GM18909 (cell line): Measurements from ENCODE around the gene CALU.
A peak's percentile ranks its signal among the peaks of the same experiment; 100 is the strongest.

Source experiments
- ATAC-seq: cut with Tn5 transposase; IDR thresholded peaks from one replicate; pipeline ENCODE4 v1.9.1; 2021; ENCODE audit warnings: mild to moderate bottlenecking; ENCODE audit not compliant: unreplicated experiment, poor library complexity

The CALU gene

DNA sequence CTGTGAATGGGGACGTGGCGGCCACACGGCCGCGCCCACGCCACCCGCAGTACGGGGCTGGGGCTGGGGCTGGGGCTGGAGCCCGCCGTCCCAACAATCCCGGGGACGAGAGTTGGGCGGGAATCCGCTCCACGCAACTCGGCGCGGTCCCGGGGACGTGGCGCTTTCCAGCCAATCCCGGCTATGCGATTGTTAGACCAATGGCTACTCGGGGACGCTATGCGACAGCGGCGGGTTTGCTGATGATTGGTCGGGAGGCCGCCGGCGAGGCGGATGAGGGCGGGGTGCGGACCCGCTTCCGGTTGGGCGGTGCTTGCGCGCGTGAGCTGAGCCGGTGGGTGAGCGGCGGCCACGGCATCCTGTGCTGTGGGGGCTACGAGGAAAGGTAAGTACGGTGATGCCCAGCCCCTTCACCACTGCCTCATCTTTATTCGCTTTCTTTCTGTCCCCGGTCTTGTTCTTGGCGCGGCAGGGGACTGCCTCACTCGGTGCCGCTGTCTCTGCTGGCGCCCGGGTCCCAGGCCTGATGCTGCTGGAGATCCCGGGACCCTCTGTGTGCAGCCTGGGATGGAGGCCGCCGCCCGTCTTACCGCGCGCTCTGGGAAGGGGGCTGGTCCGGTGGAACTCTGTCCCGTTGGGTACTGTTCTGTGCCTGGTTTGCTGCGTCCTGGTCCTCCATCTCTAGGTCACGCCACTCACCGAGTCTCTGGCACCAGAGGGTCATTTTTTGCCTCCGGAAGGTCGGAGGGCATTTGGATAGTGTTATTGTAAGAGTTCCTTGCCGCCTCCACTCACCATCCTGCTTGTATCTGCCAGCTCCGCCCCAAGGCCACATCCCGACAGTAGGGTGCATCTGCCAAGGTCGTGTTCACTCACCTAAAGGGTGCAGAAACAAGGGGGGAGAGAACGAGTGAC is at the start of gene CALU:
CALU (plus strand) TSS at position 312 of the 915 bp plus-strand sequence. CDS start 9,225 bp downstream, outside the sequence.
- ATAC-seq: peak; percentile 98

DNA sequence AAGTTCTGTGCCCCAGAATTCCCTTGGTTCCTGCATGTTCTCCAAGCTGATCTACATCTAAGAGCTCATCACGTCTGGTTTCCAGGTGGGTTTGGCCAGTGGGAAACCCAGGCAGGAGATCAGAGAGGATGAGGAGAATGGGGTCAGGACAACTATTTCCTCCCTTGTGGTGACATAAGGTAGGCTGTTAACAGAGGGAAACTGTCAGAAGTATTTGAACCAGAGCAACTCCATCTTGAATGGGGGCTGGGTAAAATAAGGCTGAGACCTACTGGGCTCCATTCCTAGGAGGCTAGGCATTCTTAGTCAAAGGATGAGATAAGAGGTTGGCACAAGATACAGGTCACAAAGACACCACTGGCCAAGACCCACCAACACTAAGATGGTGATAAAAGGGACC is 47.9 kb upstream of the CALU start:
- ATAC-seq: no peak

DNA sequence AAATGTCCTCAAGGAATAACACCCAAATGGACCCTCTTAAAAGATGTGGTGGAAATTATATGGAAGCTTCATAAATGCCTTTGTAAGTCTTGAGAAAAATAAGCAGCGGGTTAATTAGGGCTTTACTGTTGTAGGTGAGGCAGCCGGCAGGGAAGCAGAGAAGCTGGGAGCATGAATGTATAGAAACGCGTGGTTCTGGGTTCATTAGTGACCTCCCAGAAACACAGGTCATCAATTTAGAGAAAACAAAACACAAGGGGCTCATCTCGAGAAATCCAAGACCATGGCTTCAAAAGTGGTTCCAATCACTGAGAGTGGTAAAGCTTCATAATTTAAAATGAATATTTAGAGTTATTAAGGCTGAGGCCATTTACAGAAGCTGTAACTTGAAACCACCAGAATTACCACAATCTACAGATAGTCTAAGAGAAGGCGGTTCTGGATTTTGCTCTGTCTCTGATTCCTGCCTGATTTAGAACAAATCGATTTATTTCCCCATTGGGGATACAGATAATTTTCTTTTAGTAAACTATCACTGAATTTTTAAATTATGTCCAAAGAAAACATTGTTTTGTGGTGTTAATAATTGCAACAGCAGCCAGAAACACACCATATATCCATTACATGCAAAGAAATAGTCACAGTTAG is 46.4 kb upstream of the CALU start:
- no peak for ATAC-seq

DNA sequence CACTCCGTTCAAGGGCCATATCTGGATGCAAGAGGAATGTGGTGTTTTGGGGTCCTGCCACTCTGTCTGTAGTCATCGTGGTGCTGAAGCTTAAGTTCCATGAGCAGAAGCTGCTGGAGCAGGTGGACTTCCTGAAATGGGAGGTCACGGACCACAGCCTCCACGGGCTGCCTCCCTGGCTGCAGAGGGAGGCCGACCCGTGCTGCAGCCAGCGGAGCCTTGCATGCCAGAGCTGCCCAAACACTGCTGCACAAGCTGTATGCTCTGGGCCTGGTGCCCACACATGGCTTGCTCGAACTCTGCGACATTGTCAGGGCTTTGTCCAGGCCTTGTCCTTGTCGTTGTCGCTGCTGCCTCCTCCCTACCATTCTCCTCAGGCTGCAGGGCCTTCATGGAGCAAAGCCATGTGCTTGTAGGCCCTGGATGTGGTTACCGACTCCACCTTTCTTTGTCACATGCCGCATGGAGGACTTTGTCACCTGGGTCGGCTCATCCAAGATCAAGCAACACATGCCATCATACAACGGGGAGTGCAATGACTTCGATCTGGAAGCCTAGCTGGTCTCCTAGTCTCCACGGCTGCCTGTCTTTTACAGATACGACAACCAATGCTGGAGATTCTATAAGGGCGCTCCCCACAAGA is 45.7 kb upstream of the CALU start:
- no peak for ATAC-seq

DNA sequence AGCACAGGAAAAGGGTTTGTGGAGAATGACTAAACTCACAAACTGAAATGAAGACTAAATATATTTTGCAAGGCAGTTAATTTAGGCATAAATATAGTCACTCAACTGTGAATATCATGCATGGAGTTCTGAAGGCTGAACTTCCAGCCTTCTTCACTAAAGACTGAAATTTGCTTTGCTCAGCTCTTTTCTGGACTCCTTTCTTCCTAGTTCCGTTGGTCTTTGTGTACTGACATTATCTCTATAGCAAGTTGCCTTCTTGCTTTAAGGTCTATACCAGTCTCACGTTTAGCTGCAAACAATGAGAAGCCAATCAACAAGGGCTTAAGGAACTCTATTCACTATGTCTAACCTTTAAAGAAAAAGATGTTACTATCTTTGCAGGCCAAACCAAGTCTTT is 44.4 kb upstream of the CALU start:
- no peak for ATAC-seq

DNA sequence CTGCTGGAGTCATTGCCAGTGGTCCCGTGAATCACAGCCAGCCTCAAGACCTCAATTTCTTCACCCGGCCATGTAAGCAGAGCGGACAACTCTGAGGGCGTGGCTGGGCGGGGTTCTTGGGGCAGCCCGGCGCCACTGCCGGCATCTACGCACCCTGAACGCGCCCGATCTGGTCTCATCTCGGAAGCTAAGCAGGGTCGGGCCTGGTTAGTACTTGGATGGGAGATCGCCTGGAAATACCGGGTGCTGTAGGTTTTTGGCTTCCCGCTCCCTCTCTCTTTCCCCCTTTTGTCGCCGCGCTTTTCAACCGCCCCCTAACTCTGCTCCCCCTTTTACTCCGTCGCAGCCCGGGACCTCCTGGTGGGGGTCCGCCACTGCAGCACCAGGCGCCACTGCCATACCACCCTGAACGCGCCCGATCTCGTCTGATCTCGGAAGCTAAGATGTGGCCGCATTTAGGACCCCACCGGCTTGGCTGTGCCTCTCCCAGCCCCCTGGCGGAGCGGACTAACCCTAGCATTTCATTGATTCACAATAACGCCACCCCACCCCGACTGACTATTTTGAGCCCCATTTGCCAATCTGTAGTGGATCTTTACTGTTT is 41.8 kb upstream of the CALU start:
- no peak for ATAC-seq

DNA sequence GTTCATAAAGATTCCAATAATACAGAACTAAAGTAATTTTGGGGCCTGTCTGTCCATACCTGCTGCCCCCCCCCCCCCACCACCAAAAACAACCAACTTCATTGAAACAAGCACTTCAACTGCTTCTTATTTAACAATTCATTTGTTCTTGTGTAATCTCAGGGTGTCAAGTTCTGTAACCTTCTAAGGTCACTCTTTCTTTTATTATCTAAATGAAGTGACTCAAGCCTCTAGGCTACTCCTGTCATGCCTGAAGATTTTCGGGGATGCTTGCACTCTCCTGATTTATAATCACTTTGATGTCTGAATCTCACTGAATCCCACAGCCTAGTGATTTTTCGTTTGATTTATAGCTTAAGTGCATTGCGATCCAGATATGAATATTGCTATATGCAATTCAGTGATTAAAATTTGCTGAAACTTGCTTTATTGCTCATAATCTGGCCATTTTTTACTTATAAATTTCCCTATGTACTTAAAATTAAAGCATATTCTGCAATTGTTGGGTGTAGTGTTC is 39.9 kb upstream of the CALU start:
- no peak for ATAC-seq

DNA sequence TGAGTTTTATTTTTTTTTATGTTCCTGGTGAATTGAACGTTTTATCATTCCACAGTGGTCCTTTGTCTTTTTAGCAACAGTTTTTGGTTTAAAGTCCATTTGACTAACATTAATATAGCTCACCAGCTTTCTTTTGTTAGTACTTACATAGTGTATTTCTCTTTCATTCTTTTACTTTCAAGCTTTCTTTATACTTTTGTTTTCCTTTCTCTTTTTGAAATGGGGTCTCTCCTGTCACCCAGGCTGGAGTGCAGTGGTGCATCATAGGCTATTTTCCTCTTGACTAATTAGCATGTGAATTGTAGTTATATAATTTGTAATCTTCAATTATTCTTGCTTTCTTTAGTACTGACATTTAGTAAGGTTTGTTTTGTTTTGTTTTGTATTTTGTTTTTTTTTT is 39.3 kb upstream of the CALU start:
- ATAC-seq: no peak

DNA sequence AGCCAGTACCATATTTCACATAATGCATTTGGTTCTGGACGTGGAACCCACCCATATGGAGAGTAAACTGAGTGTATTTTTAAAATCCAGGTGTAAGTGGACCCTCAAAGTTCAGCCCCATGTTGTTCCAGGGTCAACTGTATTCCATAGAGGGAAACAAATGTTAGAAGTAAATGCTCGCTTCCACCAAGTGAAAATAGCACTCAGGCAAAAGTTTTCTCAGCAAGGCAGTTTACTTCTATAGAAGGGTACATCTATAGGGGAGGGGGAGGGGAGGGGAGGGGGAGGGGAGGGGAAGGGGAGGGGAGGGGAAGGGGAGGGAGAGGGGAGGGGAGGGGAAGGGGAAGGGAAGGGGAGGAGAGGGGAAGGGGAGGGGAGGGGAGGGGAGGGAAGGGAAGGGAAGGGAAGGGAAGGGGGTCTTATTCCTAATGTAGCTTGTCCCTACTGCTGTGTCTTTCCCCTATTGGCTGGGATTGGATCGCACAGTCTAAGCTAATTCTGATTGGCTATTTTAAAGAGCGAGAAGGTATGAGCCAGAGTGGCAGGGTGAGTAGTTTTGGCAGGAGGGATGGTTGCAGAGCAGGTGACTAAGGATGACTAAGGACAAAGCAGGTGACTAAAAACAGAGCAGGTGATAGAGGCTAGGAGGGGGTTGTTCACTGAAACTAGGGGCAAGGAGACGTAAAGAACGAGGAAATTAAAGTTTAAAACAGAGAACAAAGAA is 37.9 kb upstream of the CALU start:
- ATAC-seq: no peak

DNA sequence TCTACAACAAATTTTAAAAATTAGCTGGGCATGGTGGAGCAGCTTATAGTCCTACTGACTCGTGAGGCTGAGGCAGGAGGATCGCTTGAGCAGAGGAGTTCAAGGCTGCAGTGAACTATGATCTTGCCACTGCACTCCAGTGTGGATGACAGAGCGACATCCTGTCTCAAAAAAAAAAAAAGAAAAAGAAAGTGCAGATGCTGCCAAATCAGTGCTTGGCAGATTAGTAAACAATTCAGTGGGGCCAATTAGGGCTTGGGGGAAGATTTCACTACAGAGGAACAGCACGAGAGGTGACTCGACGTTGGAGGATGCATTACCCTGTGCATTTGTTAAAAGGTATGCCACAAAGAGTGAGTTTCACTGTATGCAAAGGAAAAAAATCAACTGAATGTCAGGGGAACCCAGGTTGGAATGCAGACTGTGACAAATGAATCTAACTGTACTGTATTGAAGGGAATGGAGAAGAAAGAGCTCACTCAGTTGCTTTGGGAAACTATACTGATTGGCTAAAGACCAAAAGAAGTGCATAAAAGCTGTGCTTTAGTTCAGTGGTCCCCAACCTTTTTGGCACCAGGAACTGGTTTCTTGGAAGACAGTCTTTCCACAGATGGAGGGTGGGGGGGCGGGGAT is 35.4 kb upstream of the CALU start:
- no peak for ATAC-seq

DNA sequence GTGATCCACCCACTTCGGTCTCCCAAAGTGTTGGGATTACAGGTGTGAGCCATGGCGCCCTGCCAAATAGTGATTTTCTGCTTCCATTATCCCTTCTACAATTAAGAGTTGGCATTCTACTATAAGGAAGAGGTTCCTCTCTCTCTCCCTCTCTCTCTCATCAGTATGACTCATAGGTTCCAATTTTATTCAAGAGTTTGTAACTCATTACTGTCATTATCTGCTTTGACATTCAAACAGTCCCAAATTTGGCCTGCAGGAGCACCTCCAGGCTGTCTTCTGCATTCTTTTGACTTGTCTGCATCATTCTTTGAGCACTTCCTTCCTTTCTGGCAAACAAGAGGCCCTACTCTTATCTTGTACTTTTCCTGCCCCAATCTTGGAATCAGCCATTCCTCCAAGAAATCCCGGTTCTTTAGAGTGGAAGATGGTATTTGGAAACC is 33.2 kb upstream of the CALU start:
- ATAC-seq: no peak

DNA sequence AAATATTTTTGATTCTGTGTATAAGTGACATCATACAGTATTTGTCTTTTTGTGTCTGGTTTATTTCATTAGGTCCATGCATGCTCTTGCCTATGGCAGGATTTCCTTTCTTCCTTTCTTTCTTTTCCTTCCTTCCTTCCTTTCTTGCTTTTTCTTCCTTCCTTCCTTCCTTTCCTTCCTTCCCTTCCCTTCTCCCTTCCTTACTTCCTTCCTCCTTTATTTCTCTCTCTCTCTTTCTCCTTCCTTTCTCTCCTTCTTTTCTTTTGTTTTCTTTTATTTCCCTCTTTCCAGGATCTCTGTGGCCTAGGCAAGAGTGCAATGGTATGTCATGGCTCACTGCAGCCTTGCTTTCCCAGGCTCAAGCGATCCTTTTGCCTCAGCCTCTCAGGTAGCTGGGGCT is 31.4 kb upstream of the CALU start:
- ATAC-seq: no peak

DNA sequence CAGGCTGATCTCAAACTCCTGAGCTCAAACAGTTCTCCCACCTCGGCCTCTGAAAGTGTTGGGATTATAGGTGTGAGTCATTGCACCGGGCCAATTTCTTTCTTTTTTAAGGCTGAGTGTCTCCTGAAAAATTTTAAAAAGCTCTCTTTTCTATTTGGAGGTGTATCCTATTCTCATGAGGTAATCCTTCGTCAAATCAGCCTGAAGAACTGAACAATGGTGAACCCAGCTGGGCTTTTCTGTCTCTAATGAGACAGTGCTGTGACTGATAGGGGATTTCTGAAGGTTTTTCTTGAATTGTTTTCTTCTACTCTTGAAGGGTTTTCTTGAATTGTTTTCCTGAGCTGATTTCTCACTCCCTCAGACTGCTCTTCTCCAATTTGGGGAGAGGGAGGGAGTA is 30.9 kb upstream of the CALU start:
- no peak for ATAC-seq

DNA sequence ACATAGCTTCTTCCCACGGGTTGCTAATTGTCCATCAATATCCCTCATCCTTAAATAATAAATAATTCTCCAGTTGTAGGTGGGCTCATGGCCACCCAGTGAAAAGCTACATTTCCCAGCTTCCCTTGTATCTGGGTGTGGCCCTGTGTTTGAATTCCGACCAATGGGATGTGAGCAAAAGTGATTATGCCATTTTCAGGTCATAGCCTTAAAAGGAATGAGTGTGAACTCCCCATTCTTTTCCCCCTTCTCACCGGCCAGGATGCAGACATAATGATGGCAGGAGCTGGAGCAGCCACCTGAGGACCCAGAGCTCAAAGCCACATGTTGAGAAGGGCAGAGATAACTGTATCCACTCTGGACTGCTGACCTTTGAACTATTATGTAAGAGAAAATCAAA is 30.3 kb upstream of the CALU start:
- no peak for ATAC-seq

DNA sequence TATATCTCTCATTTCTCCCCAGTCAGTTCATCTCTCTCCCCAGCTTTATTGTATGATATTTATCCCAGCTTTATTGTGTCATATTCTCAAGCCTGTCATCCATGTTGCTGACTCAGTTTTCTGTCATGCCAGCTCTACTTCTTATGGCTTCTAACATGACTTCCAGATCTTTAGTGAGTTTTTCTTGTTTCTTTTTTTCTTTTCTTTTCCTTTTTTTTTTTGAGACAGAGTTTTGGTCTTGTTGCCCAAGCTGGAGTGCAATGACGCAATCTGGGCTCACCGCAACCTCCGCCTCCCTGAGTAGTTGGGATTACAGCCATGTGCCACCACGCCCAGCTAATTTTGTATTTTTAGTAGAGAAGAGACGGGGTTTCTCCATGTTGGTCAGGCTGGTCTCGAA is 28.7 kb upstream of the CALU start:
- no peak for ATAC-seq

DNA sequence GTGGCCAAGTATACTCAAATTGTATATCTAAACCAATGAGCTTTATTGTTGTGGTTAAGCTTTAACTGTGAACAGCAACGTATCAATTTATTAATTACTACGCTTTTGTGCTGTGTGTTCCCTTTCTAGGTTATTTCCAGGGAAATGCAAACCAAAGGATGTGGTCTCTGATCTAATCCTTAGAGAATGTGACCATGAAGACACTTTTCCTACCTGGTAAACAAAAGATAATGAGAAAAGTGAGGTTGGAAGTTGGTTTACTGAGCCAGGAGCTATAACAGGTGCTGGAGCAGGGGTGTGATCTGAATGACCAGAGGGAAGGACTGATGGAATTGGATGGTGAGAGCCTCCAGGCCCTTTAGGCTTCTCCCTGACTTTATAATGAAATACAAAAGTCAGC is 25.4 kb upstream of the CALU start:
- no peak for ATAC-seq

DNA sequence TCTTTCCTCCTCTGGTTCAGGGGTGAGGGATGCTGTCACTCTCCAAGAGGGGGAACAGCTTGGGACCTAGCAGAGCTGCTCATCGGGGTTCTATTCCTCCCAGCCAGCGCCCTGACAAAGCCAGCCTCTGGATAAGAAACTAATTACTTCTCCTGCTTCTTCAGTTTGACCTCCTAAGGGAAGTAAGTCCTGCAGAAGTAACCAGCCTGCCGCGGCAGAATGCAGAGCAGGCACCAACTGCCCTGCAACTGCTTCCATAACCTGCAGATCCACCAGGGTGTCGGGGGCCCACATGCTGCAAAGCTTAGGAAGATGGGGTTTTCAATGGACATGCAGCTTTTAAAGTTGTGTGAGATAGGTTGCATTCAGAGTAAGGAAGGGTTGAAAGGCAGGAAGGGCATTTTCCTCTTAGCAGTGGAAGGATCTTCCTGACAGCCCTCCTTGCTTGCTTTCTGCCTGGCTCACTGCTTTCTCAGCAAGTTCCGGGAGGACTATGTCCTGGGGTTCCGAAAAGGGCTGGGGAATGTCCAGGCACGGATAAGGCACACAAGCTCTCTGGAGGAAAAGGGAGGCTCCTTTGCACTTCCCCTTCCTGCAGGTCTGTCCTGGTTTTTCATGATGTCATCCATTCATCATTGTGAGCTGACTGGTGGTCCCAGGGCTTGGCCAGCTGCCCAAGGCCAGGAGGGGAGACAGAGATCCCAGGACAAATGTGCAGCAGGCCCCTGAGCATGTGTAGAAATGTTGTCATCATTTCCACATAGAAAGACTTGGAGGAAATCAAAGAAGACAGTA is 24.3 kb upstream of the CALU start:
- no peak for ATAC-seq

DNA sequence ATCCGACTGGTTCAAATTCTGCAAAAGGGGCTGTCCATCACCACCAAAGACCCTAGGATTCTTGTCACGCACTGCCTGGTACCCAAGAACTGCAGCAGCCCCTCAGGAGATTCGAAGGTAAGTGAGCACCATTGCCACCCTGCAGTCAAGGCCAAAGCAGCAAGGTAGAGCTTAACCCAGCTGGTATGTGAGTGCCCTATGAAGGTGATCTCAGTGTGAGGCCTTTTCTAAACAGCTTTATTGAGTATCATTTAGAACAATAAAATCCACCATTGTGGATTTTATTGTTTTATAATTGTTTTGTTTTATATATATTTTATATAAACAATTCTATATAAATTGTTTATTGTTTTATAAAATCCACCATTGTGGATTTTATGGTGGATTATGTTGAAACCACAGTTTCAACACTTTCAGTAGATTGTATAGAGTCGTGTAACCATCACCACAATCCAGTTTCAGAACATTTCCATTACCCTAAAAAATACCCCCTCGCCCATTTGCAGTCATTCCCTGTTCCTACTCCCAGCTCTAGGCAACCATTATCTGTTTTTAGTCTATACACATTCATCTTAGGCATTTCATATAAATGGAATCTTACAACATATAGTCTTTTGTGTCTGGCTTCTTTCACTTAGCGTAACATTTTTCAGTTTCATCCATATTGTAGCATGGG is 20.1 kb upstream of the CALU start:
- no peak for ATAC-seq
